RWPE1 (cell line): ENCODE results near the gene MPPED2.

ENCODE experiments used
- CTCF ChIA-PET: fragments of 350-600 bp; sonication (Branson Sonifier 250); formaldehyde crosslinking; extraction: SDS; loops from one replicate; lab custom pipeline; 2021; lab: Yijun Ruan, JAX
- POLR2A ChIA-PET: fragments of 400-600 bp; formaldehyde crosslinking; extraction: SDS; loops from one replicate; lab custom pipeline; 2020; ENCODE audit warnings: antibody characterized with exemption; ENCODE audit not compliant: low non-redundant PET; lab: Yijun Ruan, JAX
- DNase-seq: peaks from one replicate; pipeline ENCODE4 v3.0.0; 2012; ENCODE audit warnings: low spot score
- H3K27ac ChIP-seq: fragments of 450-650 bp; 2 replicates; pipeline ENCODE4 v1.5.1; 2017
- TF ChIP-seq, protein P1 (sequence below): fragments of 450-650 bp; conservative IDR thresholded peaks from 2 replicates; pipeline ENCODE4 v1.5.1; 2017; ENCODE audit warnings: low read depth, mild to moderate bottlenecking

Gene MPPED2

DNA sequence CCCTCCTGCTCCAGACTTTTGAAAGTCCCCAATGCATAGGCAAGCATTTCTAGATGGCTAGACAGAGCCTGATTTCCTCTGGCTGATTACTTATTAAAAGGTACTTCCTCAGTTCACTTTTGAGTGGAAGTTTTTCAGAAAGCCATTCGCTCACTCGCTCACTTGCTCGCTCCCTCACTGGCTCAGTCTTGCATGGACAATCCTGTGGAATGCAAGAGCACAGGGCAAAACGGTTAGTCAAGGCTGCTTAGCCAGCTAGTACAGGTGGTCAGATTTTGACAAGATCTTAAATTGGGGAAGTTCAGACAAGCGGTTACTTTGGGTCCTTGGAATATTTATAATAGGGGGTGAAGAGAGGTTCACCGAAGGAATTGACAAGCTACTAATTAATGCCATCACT, 162.3 kb downstream of the MPPED2 start:
- POLR2A ChIA-PET = no interaction called here
- TF ChIP-seq, protein P1, sequence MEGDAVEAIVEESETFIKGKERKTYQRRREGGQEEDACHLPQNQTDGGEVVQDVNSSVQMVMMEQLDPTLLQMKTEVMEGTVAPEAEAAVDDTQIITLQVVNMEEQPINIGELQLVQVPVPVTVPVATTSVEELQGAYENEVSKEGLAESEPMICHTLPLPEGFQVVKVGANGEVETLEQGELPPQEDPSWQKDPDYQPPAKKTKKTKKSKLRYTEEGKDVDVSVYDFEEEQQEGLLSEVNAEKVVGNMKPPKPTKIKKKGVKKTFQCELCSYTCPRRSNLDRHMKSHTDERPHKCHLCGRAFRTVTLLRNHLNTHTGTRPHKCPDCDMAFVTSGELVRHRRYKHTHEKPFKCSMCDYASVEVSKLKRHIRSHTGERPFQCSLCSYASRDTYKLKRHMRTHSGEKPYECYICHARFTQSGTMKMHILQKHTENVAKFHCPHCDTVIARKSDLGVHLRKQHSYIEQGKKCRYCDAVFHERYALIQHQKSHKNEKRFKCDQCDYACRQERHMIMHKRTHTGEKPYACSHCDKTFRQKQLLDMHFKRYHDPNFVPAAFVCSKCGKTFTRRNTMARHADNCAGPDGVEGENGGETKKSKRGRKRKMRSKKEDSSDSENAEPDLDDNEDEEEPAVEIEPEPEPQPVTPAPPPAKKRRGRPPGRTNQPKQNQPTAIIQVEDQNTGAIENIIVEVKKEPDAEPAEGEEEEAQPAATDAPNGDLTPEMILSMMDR = no peak
- CTCF ChIA-PET = interaction anchor here (1.2 kb wide), 1 partner anchor 27 kb away, joined by 3 read pairs; no protein-coding TSS in a partner anchor
- DNase-seq = no peak
- H3K27ac ChIP-seq = no peak overlapping the region

DNA sequence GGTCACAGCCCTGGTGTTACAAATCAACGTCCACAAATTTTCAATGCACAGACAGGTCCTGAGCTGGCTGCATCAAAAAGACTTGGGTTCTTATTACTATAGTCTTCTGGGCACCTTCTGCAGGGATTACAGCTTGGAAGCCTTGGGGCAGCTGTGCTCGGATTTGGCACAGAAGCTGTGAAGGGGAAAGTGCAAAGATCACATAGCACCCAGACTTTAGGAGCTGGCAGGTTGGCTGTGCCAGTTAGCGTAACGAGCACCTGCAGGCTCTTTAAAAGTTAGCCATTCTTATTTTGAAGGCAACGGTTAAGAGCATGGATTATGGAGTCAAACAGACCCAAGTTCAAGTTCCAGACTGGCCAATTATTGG, 162.9 kb downstream of the MPPED2 start:
- DNase-seq = no peak
- H3K27ac ChIP-seq = no peak overlapping the region
- TF ChIP-seq, protein P1 = no peak
- ChIA-PET CTCF (no interaction called here), POLR2A (no interaction called here)

DNA sequence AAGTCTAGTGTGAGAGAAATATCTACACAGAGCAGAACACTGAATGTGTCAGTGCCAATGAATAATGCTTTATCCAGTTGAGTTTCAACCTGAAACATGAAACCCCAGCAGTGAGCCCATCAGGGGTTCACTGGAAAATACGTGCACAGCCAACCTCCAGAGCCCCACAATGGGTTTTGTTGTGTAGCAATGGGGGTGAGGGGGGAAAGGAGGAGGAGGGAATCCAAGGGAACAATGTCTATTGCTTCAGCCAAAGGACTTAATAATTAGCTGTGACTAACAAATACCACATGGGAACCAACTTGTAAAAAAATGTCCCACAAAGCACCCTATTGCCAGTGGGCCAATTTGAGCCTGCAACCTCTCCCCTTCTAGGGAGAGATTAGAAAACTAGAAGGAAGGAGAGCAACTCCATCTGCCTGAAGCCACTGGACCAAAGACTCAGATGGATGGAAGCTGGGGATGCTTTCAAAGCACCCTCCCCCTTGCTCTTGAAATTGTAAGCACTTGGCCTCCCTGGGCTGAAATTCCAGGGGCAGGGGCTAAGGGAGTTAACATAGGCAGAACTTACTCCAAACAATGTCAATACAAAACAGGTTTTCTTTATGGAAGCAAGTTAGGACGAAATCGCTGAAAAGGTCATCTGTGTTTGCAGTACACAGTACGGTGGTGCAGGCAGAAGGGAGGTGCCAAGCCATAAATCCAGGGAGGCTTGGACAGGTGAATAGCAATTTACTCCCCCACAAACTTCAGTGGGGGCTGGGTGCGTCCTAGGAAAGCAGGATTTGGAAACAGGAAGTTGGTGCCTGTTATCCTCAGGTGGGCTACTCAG, 163.5 kb downstream of the MPPED2 start:
- DNase-seq = no peak
- H3K27ac ChIP-seq = no peak overlapping the region
- CTCF ChIA-PET = no interaction called here
- TF ChIP-seq, protein P1 = no peak
- POLR2A ChIA-PET = no interaction called here

DNA sequence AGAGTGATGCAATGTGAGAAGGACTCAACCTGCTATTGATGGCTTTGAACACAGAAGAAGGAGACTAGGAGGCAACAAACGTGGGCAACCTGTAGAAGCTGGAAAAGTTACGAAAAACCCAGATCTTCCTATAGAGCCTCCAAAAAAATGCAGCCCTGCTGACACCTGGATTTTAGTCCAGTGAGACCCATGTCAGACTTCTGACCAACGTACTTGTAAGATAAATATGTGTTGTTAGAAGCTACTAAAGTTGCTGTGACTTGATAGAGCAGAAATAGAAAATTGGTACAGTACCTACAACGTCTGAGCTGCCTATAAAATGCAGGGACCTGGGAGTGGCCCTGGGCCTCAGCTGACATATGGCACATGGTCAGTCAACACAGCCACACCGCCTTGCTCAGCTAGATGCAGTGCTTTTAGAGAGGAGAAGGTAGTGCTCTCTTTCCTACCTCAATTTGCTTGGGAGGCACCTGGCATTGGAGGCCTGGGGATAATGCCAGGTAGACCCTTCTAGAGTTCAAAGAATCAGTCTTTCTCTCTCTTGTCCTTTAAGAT, 165.8 kb downstream of the MPPED2 start:
- TF ChIP-seq, protein P1 = no peak
- no peak overlapping the region for H3K27ac ChIP-seq
- DNase-seq = no peak
- POLR2A ChIA-PET = no interaction called here
- CTCF ChIA-PET = no interaction called here

DNA sequence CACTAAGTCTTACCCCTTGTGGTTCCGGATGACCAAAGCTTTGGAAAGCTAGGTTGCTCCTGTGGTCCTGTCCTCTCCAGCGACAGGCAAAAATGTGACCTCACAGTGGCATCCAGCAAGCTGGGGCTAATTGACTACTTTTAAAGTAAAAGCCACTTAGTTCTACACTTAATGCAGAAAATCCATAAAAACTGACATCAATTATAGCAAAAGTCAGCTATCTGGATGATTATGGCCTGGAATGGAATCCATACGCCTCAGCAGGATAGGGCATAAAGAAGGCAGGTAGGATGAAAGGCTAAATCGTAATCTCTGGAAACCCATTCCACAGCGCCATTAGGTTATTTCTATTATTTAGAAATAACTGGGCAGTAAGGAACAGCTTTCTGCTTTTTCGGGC, 171.3 kb downstream of the MPPED2 start:
- POLR2A ChIA-PET = no interaction called here
- no peak overlapping the region for H3K27ac ChIP-seq
- TF ChIP-seq, protein P1 = no peak
- CTCF ChIA-PET = interaction anchor here (0.6 kb wide), 1 partner anchor 1225 kb away, joined by 3 read pairs; no protein-coding TSS in a partner anchor
- no peak for DNase-seq

DNA sequence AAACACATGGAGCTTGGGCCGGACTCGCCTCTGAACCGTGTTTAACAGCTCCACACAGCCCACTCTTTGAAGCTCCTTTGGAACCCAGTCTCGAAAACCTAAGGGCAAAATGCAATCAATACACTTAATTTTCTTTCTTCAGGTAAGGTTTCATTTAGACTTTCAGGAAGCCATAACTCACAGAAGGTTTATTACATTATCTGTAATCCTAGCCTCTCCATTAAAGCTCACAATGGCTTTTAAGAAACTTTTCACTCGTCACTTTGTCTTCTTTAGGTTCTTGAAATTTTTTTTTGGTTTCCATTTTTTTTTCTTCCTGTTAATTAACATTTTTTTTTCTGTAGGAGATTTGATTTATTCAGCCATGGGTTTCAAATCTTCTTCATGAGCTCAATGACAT, 171.9 kb downstream of the MPPED2 start:
- ChIA-PET CTCF (interaction anchor here (0.5 to 0.6 kb wide), 2 partner anchors 58 to 189 kb away, joined by 4 read pairs; no protein-coding TSS in a partner anchor), POLR2A (no interaction called here)
- DNase-seq = no peak
- no peak overlapping the region for H3K27ac ChIP-seq
- TF ChIP-seq, protein P1 = no peak
